ENCODE measurements around the gene TMEM240.
"Not testable (repeated sequence)": the region's sequence is repeated elsewhere in the genome, so short reads cannot be mapped to it uniquely, and the experiment has no call there.

TMEM240 gene

GRCh38 chr1:1522536-1522935 lies 17.9 kb downstream of the TMEM240 start:
- not testable (repeated sequence) for DNase-seq

- no peak for DNase-seq
These were observed 19.1 kb downstream of the TMEM240 start for GRCh38 chr1:1521331-1521730.

GRCh38 chr1:1519805-1520505 lies 20.5 kb downstream of the TMEM240 start:
- DNase-seq, result not testable (repeated sequence)

DNA sequence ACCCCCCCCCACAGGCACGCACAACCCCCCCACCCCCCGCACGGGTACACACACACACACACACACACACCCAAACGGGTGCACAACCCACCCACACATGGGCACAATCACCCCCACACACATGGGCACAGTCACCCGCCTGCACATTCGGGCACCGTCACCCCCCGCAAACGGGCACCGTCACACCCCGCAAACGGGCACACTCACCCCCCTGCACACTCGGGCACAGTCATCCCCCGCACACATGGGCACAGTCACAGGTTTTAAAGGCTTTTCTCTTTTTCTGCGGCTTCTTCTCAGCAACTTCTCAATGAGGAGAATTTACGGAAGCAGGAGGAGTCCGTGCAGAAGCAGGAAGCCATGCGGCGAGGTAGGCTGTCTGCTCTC lies 21.8 kb downstream of the TMEM240 start:
- DNase-seq, result not testable (repeated sequence)

DNA sequence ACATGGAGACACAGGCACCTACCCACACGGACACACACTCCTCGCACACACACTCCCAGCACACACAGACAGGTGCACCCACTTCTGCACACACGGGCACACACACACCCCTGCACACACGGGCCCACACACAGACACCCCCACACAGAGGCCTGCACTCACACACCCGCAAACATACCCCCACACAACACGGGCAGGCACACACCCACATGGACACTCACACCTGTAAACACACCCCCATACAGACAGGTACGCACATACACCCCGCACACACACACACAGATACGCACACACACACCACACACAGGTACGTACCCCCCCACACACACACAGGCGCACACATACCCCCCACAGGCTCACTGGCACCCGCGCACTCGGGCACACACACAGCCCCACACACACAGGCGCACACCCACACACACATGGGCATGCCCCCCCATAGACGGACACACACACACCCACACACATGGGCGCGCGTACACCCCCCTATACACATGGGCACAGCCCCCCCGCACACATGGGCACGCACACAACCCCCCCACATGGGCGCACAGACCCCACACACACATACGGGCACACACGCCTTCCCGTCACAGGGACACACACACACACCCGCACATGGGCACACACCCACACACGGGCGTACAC lies 22.3 kb downstream of the TMEM240 start:
- DNase-seq, result no peak

- not testable (repeated sequence) for DNase-seq
These were observed 23.5 kb downstream of the TMEM240 start for GRCh38 chr1:1516923-1517322.

- not testable (repeated sequence) for DNase-seq
These were observed 26.0 kb downstream of the TMEM240 start for GRCh38 chr1:1514376-1514775.

DNA sequence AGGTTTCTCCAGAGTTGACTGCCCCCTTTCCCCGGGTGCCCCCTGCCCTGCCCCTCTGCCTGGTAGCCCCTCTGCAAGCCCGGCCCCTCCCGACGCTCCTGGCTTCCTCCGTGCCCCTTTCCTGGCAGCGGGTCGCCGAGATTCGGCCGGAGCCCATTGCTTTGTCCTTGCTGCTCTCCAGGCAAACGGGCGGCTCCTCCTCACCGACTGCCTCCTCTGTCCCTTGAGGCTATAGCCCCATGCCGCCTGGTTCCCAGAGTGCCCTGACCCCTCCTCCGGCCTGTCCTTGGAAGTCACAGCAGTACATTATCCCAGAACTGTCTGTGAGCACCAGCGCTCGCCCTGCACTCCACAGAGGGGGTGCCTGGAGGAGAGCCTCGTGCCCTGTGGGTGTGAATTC lies 26.7 kb downstream of the TMEM240 start:
- not testable (repeated sequence) for DNase-seq

DNA sequence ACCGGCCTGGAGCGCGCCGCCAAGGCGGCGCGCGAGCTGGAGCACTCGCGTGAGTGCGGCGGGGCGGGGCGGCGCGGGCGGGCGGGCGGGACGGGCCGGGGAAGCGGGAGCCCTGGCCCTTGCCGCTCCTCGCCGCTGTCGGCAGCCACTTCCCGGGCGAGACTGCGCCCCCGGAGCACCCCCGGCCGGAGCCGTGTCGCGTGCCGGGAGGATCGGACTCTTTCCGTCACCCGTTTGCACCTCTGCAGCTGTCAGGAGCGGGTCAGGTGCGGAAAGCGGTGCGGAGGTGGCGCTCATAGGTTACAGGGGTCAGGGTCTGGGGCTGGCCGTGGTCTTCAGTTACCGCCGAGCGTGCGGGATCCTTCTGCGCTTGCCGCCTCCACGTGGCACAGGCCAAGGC lies 28.0 kb downstream of the TMEM240 start:
- DNase-seq, result peak; percentile 15

DNA sequence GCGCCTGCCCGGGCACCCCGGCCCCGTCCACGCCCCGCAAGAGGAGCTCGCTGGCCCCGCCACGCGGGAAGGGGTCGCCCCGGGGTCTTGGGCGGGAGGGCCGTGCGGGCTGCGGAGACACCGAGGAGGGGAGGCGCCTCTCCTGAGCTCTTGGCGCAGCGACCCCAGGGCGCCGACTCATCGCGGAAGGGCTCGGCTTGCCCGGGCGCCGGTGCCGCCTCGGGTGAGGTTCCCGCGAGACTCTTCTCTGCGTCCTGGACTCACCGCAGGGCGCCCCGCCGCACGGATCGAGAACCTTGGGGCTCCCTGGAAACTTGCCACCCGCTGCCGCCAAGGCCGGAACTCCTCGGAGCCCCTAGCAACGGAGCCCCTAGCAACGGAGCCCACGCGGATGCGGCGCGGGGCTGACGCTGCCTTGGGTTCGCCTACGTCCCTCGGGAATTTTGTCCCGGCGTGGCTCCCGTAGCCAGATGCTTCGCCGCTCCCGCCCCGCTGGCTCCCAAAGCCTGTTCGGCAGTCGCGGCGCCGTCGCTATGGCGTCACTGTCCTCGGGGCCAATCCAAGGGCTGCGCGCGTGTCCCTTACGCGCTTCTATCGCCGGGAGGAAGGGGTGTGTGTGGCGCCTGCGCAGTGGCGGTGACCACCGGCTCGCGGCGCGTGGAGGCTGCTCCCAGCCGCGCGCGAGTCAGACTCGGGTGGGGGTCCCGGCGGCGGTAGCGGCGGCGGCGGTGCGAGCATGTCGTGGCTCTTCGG lies 28.7 kb downstream of the TMEM240 start, which contains the start of gene ATAD3A:
TSS of gene ATAD3A (plus strand) at position 630 of the 753 bp plus-strand sequence. CDS start at position 737, 107 bp downstream.
- peak; percentile 97 for DNase-seq

- DNase-seq, result no peak
These were observed 29.4 kb downstream of the TMEM240 start for GRCh38 chr1:1510912-1511532.

GRCh38 chr1:1509465-1509850 lies 31.0 kb downstream of the TMEM240 start:
- not testable (repeated sequence) for DNase-seq

DNA sequence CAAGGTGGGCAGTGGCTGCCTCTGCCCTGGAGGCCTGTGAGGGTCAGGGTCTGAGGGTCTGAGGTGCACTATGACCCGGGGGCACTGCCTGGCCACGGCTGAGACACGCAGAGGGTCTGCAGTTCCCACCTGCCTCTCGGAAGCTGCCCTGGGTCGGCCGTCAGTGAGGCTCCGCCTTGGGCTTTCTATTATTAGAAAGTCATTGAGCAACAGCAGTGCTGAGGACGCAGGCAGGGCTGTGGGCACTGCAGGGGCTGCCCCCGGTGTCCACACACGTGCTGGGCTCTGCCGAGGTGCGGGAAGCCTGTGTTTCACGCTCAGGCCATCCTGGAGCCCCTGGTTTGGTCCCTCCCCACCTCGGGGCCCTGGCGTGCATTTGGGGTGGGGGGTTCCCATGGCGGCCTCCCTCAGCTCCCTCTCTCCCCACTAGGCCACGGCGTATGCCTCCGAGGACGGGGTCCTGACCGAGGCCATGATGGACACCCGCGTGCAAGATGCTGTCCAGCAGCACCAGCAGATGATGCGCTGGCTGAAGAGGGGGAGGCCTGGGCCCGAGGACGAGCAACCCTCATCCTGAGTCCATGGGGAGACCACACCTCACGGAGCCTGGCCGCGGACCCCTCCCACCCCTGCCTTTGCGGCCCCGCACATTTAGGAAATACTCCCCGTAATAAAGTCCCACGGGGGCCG lies 31.5 kb downstream of the TMEM240 start:
- not testable (repeated sequence) for DNase-seq

DNA sequence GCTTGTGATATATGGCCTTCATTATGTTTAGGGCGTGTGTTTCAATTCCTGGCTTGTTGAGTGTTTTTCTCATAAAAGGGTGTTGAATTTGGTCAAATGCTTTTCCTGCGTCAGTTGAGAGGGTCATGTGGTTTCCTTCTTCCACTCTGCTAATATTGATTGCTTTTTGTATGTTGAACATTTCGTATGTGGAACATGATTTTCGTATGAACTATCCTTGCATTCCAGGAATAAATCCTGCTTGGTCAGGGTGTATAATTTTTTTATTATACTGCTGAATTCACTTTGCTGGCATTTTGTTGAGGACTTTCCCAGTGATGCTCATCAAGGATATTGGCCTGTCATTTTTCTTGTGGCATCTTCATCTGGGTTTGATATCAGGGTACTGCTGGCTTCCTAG lies 33.1 kb downstream of the TMEM240 start:
- DNase-seq, result no peak

- not testable (repeated sequence) for DNase-seq
These were observed 34.6 kb downstream of the TMEM240 start for GRCh38 chr1:1505801-1506200.

DNA sequence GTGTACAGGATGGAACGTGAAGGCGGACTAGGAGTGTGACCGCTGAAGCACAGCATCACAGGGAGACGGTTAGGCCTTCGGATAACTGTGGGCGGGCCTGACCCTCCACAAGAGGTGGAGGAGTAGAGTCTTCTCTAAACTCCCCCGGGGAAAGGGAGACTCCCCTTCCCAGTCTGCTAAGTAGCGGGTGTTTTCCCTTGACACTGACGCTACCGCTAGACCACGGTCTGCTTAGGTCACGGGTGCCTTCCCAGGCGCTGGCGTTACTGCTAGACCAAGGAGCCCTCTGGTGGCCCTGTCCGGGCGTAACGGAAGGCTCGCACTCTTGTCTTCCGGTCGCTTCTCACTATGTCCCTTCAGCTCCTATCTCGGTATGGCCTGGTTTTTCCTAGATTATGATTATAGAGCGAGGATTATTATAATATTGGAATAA lies 35.0 kb downstream of the TMEM240 start:
- DNase-seq, result peak; percentile 48

DNA sequence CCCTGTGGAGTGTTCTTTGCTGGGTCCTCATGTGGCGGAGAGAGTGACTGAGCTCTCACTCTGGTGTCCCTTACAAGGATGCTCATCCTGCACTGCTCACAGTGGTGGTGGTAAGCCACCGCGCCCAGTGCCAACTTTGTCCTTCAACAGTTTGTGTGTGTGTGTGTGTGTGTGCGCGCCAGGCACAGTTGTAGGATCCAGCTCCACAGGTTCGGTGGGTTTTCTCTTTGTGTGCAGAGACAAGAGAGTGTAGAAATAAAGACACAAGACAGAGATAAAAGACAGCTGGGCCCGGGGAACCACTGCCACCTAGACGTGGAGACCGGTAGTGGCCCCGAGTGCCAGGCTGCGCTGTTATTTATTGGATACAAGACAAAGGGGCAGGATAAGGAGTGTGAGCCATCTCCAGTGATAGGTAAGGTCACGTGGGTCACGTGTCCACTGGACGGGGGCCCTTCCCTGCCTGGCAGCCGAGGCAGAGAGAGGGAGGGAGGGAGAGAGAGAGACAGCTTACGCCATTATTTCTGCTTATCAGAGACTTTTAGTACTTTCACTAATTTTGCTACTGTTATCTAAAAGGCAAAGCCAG lies 35.6 kb downstream of the TMEM240 start:
- peak; percentile 82 for DNase-seq

DNA sequence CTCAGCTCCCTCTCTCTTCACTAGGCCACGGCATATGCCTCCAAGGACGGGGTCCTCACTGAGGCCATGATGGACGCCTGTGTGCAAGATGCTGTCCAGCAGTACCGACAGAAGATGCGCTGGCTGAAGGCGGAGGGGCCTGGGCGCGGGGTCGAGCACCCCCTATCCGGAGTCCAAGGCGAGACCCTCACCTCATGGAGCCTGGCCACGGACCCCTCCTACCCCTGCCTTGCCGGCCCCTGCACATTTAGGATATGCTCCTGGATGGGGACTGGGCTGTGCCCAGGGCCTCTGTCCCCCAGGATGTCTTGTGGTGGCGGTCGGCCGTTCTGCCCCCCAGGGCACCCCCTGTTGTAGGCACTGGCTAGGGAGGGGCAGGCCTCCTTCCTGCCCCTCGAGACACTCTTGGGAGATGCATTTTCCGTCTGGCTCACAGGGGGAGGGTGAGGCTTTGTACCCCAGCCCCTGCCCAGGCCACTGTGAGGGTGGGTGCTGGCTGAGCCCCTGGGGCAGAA lies 44.9 kb downstream of the TMEM240 start:
- DNase-seq, result not testable (repeated sequence)

GRCh38 chr1:1494311-1494710 lies 46.1 kb downstream of the TMEM240 start:
- DNase-seq, result not testable (repeated sequence)

DNA sequence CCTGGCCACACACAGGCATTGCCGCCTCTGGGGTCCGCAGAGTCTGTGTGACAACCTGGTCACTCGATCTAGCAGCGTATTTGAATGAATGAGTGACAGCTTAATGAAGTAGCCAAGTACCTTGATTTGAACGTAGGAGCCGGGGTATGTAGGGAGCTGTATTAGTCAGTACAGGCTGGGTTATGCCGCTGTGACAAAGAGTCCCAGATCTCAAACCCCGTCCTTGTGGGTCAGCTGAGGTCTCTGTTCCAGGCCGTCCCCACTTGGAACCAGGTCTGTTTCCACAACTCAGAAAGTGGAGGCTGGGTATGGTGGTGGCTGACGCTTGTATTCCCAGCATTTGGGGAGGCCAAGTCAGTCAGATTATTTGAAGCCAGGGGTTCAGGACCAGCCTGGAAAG lies 48.8 kb downstream of the TMEM240 start:
- no peak for DNase-seq

DNA sequence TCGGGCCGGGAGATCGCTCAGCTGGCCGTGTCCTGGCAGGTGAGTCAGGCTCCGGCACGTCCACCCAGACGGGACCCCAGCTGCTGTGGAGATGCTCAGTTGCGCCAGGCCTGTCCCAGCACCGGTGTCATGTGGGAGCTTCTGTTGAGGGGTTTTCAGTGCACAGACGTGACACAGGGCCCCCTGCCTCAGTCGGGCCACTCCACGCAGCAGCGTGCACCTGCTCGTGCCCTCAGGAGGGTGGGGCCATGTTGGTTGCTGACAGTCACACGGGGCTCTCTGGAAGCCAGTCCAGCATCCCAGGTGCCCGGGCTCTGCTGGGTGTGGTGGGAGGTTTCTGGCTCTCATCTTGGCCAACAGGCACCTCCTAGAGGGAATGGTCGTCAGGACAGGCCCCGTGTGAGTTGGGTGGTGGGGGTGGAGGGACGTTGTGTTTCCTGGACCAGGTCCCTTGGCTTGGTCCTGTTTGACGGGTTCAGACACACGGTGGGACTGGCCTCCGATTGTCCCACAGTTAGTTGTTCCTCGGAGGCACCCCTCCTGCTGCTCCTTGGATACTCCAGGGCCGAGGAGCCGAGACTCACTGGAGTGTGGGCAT lies 49.7 kb downstream of the TMEM240 start:
- DNase-seq, result no peak
